OCI-LY3 (cell line): Measurements from ENCODE around the gene GNAQ.

Source experiments
- H2AFZ ChIP-seq: fragments of 200-600, 300-600 bp; shearing (Covaris generic); 2 replicates; pipeline ENCODE4 v1.6.0; 2014; ENCODE audit warnings: antibody characterized with exemption, low read depth, low read length
- H3K27ac ChIP-seq: fragments of 200-600, 300-600 bp; sonication (generic); 2 replicates; pipeline ENCODE4 v1.5.1; 2014; ENCODE audit warnings: mild to moderate bottlenecking, low read length, moderate library complexity, mixed read lengths
- H3K27me3 ChIP-seq: fragments of 200-600, 300-600 bp; sonication (generic); 2 replicates; pipeline ENCODE4 v1.6.1; 2014; ENCODE audit warnings: low read depth, low read length, mixed read lengths
- H3K36me3 ChIP-seq: fragments of 200-600, 300-600 bp; sonication (generic); replicated peaks from 2 replicates; pipeline ENCODE3; 2014; ENCODE audit warnings: low read depth, low read length, mixed read lengths
- H3K4me1 ChIP-seq: fragments of 300-600, 200-600 bp; sonication (generic); 2 replicates; pipeline ENCODE4 v1.6.1; 2014; ENCODE audit warnings: low read length, mixed read lengths
- H3K4me2 ChIP-seq: fragments of 200-600, 300-600 bp; sonication (generic); 2 replicates; pipeline ENCODE4 v1.6.1; 2014; ENCODE audit warnings: low read length, mixed read lengths
- H3K4me3 ChIP-seq: fragments of 300-600, 200-600 bp; sonication (generic); 2 replicates; pipeline ENCODE4 v1.5.1; 2014; ENCODE audit warnings: antibody characterized with exemption, mild to moderate bottlenecking, low read length, moderate library complexity
- H3K79me2 ChIP-seq: fragments of 300-600, 200-600 bp; shearing (Covaris generic); 2 replicates; pipeline ENCODE4 v1.6.1; 2014; ENCODE audit warnings: mild to moderate bottlenecking, low read length, mixed read lengths
- H3K9ac ChIP-seq: fragments of 300-600, 200-600 bp; shearing (Covaris generic); 2 replicates; pipeline ENCODE4 v1.6.0; 2014; ENCODE audit warnings: mild to moderate bottlenecking, low read length, moderate library complexity
- H3K9me3 ChIP-seq: fragments of 200-600, 300-600 bp; shearing (Covaris generic); 2 replicates; pipeline ENCODE4 v1.6.1; 2014; ENCODE audit warnings: low read length, mixed read lengths; ENCODE audit not compliant: insufficient read depth
- H4K20me1 ChIP-seq: fragments of 200-600, 300-600 bp; sonication (generic); 2 replicates; pipeline ENCODE4 v1.6.1; 2016; ENCODE audit warnings: low read length, mixed read lengths; ENCODE audit not compliant: insufficient read depth
- CTCF ChIP-seq: fragments of 200-600, 300-600 bp; sonication (generic); IDR thresholded peaks from 2 replicates; pipeline ENCODE4 v1.5.1; 2014; ENCODE audit warnings: antibody characterized with exemption, low read length, low read depth
- EZH2phosphoT487 ChIP-seq: fragments of 200-600 bp; shearing (Covaris generic); IDR thresholded peaks from 2 replicates; pipeline ENCODE4 v1.6.1; 2018; ENCODE audit warnings: antibody characterized with exemption, mixed run types, low read depth

Gene GNAQ

GRCh38 chr9:77961541-77961940 is 70.1 kb downstream of the GNAQ start:
- Histone ChIP-seq H3K4me1 (peaks cover 11% of the 10 kb centered on the region), H3K9ac (no peak overlapping the region), H3K36me3 (no peaks in the 10 kb centered on the region), H4K20me1 (no peaks in the 10 kb centered on the region), H3K4me3 (no peak overlapping the region), H3K27me3 (no peaks in the 10 kb centered on the region), H2AFZ (peak overlapping the region; percentile 51; the same call in 1 of the 2 replicates), H3K4me2 (no peak overlapping the region), H3K79me2 (no peaks in the 10 kb centered on the region), H3K9me3 (no peaks in the 10 kb centered on the region), H3K27ac (no peak overlapping the region)
- TF ChIP-seq CTCF (no peak), EZH2phosphoT487 (no peak)

- no peaks in the 10 kb centered on the region for H3K27me3 ChIP-seq
- no peaks in the 10 kb centered on the region for H3K36me3 ChIP-seq
- no peaks in the 10 kb centered on the region for H3K9me3 ChIP-seq
- H3K79me2 ChIP-seq: no peaks in the 10 kb centered on the region
- TF ChIP-seq CTCF: no peak
- TF ChIP-seq EZH2phosphoT487: no peak
- H2AFZ ChIP-seq: no peak overlapping the region
- no peak overlapping the region for H3K27ac ChIP-seq
- H4K20me1 ChIP-seq: no peaks in the 10 kb centered on the region
- H3K9ac ChIP-seq: no peak overlapping the region
- no peak overlapping the region for H3K4me2 ChIP-seq
- no peak overlapping the region for H3K4me3 ChIP-seq
- peaks cover 11% of the 10 kb centered on the region for H3K4me1 ChIP-seq
Measured at GRCh38 chr9:77960356-77961153, 71.1 kb downstream of the GNAQ start.

GRCh38 chr9:77959803-77960202 is 71.8 kb downstream of the GNAQ start:
- TF ChIP-seq EZH2phosphoT487: no peak
- TF ChIP-seq CTCF: no peak
- Histone ChIP-seq H3K27ac (no peak overlapping the region), H3K9me3 (no peaks in the 10 kb centered on the region), H3K36me3 (no peaks in the 10 kb centered on the region), H3K79me2 (no peaks in the 10 kb centered on the region), H3K27me3 (no peaks in the 10 kb centered on the region), H4K20me1 (no peaks in the 10 kb centered on the region), H3K4me1 (peaks cover 6% of the 10 kb centered on the region), H3K9ac (no peak overlapping the region), H2AFZ (no peak overlapping the region), H3K4me3 (no peak overlapping the region), H3K4me2 (no peak overlapping the region)

- Histone ChIP-seq H3K4me2 (no peak overlapping the region), H4K20me1 (no peaks in the 10 kb centered on the region), H3K9ac (no peak overlapping the region), H3K4me3 (no peak overlapping the region), H2AFZ (no peak overlapping the region), H3K36me3 (no peaks in the 10 kb centered on the region), H3K27me3 (no peaks in the 10 kb centered on the region), H3K9me3 (no peaks in the 10 kb centered on the region), H3K27ac (no peak overlapping the region), H3K4me1 (peaks cover 15% of the 10 kb centered on the region), H3K79me2 (no peaks in the 10 kb centered on the region)
- no peak for TF ChIP-seq CTCF
- TF ChIP-seq EZH2phosphoT487: no peak
Measured at GRCh38 chr9:77957652-77958051, 74.0 kb downstream of the GNAQ start.
